H4 (cell line): ENCODE results near the gene DHX40. TPM values are rescaled to one million over a fixed set of nuclear protein-coding genes. Genes with fewer than 3 reads are reported as not detected.
A peak's percentile ranks its signal among the peaks of the same experiment; 100 is the strongest.

Source experiments
- DNase-seq: peaks from one replicate; pipeline ENCODE4 v3.0.0-alpha.2; 2015; ENCODE audit warnings: low spot score
- total RNA-seq: library from RNA; depleted of rRNA; stranded (reverse); fragments of >200 nt; shearing (Covaris generic); gene quantifications from 2 replicates; pipeline ENCODE4 v1.2.3, GENCODE V29; 2014; rRNA removed

The DHX40 gene
- total RNA-seq, 1 experiment from 2014 or later, result 75.0 TPM

DNA sequence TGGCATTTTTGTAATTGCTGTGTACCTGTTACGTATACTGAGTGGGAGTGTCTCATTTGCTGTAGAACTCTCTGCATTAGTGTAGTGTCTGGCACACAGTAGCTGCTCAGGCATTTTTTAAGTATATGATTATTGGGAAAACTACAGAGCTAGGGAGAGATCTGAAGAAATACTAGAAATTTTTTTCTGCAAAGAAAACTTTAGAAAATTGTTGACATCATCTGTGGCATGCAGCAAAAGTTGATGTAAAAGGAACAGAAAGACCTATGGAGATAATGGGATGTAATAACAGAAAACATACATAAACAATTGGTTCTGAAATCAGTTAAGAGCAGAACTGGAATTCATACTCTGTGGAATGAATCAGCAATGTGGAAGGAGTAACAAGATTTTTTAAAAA, 65.9 kb downstream of the DHX40 start:
- no peak for DNase-seq

- no peak for DNase-seq
These were observed 67.0 kb downstream of the DHX40 start for GRCh38 chr17:59632398-59632797.

DNA sequence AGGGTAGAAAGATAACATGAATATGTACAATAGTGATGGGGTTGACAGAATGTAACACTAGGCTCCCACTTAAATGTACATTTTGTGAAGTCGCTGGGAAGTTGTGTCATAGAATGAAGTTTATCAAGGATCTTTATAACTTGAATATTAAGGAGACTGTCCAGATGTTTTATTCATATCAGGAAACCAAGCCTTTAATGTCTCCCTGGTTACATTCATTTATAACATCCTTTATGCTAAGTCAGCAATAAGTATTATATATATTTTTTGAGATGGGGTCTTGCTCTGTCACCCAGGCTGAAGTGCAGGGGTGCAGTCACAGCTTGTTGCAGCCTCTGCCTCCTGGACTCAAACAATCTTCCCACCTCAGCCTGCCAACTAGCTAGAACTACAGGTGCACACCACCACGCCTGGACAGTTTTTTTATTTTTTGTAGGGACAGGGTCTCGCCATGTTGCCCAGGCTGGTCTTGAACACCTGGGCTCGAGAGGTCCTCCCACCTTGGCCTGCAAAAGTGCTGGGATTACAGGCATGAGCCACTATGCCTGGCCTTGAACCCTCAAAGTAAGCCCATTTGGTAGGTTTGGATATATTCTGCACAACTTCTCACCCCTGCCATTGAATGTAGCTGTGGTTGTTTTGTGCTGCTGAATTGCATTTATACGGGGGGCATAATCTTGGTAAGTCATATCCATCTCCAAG, 68.4 kb downstream of the DHX40 start:
- no peak for DNase-seq

- no peak for DNase-seq
These were observed 69.5 kb downstream of the DHX40 start for GRCh38 chr17:59634632-59635541.

DNA sequence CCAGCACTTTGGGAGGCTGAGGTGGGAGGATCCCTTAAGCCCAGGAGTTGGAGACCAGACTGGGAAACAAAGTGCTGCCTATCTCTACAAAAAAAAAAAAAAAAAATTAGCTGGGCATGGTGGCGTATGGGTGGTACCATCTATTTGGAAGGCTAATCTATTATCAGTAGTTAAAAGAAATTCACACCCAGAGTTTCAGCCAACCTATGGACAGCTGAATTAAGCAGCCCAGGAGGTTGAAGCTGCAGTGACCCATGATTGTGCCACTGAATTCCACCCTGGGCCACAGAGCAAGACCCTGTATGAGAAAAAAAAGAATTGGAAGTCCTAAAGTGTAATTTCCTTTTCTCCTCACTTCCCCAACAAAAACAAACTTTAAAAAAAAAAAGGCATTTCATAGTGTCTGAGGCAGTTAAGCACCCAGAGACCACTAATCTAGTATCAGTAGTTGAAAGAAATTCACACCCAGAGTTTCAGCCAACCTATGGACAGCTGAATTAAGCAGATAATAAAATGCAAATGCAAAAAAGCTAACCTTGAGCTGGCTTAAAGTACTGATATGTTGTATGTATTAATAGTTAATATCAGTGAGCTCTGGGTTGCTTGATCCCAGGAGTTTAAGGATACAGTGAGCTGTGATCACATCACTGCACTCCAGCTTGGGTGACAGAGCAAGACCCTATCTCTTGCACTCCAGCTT, 72.4 kb downstream of the DHX40 start:
- no peak for DNase-seq

DNA sequence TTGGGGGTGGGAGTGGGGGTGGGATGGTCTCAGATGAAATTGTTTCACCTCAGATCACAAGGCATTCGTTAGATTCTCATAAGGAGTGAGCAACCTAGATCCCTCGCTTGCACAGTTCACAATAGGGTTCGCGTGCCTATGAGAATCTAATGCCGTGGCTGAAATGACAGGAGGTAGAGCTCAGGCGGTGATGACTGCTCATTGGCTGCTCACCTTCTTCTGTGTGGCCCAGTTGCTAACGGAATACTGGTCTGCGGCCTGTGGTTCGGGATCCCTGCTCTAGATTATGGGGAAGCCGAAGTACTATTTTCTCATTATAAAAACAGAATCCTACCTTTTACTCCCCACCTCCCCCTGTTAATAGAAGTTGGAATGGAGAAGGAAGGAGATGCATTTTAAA, 73.1 kb downstream of the DHX40 start:
- no peak for DNase-seq

DNA sequence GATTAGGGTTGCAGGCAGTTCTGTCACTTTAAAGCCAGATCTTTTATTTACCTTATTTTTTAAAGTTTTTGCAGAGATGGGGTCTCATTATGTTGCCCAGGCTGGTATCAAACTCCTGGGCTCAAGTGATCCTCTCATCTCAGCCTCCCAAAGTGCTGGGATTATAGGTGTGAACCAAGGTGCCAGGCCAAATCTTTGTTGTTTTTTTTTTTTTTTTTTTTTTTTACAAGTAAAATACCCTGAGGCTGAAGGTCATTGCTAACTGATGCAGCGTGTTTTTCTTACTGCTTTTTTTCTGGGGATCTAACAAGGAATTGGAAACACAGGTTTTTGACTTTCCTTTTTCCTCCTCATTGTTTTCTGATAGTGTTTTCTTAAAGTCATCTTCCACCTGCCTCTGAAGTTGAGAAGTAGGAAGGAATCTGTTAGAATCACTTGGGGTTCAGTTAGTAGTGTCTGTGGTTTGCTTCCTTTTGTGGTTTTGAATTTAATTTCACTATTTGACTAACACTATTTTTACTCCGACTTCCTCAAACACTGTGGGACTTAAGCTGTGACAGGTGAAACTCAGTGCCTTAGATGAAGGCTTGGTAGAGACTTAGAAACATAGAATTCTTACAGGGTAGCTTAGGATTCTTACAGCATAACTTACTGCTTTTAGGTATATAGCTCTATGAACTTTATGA, 76.5 kb downstream of the DHX40 start:
- DNase-seq, result no peak

GRCh38 chr17:59642565-59642964, 77.2 kb downstream of the DHX40 start:
- no peak for DNase-seq

GRCh38 chr17:59643159-59644140, 78.0 kb downstream of the DHX40 start:
- no peak for DNase-seq

DNA sequence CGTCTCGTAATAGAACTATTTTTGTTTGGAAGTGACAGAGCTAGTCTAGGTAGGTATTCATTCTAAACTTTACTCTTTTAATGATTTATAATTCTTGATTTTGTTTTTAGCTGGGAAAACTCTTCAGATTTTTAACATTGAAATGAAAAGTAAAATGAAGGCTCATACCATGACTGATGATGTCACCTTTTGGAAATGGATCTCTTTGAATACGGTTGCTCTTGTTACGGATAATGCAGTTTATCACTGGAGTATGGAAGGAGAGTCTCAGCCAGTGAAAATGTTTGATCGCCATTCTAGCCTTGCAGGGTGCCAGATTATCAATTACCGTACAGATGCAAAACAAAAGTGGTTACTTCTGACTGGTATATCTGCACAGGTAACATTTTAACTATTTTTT, 81.9 kb downstream of the DHX40 start:
- no peak for DNase-seq

- DNase-seq, result no peak
These were observed 84.5 kb downstream of the DHX40 start for GRCh38 chr17:59649886-59650285.

- no peak for DNase-seq
These were observed 85.2 kb downstream of the DHX40 start for GRCh38 chr17:59650642-59651041.

- peak; percentile 53 for DNase-seq
These were observed 85.9 kb downstream of the DHX40 start for GRCh38 chr17:59651346-59651745.

- DNase-seq, result no peak
These were observed 86.7 kb downstream of the DHX40 start for GRCh38 chr17:59652119-59652518.

GRCh38 chr17:59656624-59657023, 91.2 kb downstream of the DHX40 start:
- DNase-seq, result peak; percentile 66

Other genes with a start within 250 kb of the DHX40 start
- 0.86 and 1.9 TPM in 2 replicates for gene YPEL2, start 234.0 kb upstream of the DHX40 start, total RNA-seq
- gene CLTC, start 54.3 kb downstream of the DHX40 start, total RNA-seq, result 362 and 385 TPM in 2 replicates
- 39.9 and 52.3 TPM in 2 replicates for gene PTRH2, start 141.8 kb downstream of the DHX40 start, total RNA-seq
- 224 and 239 TPM in 2 replicates for gene VMP1, start 142.0 kb downstream of the DHX40 start, total RNA-seq